ENCODE results near the gene FIZ1.

Gene FIZ1

GRCh38 chr19:55635334-55635717 lies 36.0 kb upstream of the FIZ1 start:
- peak; percentile 38 for DNase-seq (ENCODE audit: low spot score)

- no peak for DNase-seq (ENCODE audit: low spot score)
Measured at GRCh38 chr19:55633861-55634260, 34.5 kb upstream of the FIZ1 start.

- DNase-seq (ENCODE audit: low spot score) = peak; percentile 96
Measured at GRCh38 chr19:55632463-55632834, 33.1 kb upstream of the FIZ1 start.

GRCh38 chr19:55626350-55626749 lies 27.0 kb upstream of the FIZ1 start:
- no peak for DNase-seq (ENCODE audit: low spot score)

DNA sequence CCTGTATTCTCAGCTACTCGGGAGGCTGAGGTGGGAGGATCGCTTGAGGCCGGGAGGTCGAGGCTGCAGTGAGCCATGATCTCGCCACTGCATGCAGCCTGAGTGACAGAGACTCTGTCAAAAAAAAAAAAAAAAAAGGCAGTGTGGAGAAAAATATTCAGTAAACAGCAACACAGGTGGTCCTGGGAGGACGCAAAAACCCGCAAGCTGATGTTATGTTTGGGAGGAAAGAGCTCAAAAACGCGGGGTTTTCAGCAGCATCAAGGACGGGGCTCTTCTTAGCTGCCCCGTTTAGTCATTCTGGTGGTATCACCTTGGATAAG lies 25.6 kb upstream of the FIZ1 start:
- no peak for DNase-seq (ENCODE audit: low spot score)

GRCh38 chr19:55624109-55625003 lies 25.0 kb upstream of the FIZ1 start, which contains the start of gene ZNF784:
Gene ZNF784, minus strand, starts transcription at chr19:55624566. Its CDS starts 5 bp downstream, at chr19:55624561.
- peak; percentile 97 for DNase-seq (ENCODE audit: low spot score)

DNA sequence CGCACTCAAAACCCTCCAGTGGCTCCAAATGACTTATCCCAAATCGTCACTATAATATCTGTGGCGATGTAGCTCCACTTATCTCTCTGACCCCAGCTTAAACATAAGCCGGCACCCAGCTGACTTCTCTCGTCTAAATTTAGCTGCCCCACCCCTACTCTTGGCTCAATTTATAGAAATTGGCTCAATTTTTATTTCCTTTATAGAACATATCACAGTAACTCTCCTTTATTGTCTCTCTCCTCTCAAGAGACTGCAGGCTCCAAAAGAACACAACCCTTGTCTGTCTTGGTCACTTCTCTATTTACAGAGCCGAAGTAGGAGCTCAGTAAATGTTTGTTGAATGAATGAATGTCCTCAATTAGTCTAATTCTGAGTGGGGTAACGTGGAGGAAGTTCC lies 24.2 kb upstream of the FIZ1 start:
- no peak for DNase-seq (ENCODE audit: low spot score)

DNA sequence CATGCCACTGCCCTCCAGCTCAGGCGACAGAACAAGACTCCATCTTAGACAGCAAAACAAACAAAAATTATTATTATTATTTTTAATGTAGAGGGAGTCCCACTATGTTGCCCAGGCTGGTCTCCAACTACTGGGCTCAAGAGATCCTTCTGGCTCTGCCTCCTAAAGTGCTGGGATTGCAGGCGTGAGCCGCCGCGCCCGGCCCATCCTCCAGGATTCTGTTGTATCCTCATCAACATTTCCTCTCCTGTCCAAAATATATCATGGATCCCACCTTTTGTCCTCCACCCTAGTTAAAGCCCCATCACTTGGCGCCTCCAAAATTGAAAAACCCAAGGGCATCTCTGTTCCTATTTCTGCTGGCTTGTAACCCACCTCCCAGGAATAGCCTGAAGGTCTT lies 23.8 kb upstream of the FIZ1 start:
- DNase-seq (ENCODE audit: low spot score) = no peak

- no peak for DNase-seq (ENCODE audit: low spot score)
Measured at GRCh38 chr19:55622242-55622969, 23.1 kb upstream of the FIZ1 start.

- no peak for DNase-seq (ENCODE audit: low spot score)
Measured at GRCh38 chr19:55621673-55622231, 22.4 kb upstream of the FIZ1 start.

DNA sequence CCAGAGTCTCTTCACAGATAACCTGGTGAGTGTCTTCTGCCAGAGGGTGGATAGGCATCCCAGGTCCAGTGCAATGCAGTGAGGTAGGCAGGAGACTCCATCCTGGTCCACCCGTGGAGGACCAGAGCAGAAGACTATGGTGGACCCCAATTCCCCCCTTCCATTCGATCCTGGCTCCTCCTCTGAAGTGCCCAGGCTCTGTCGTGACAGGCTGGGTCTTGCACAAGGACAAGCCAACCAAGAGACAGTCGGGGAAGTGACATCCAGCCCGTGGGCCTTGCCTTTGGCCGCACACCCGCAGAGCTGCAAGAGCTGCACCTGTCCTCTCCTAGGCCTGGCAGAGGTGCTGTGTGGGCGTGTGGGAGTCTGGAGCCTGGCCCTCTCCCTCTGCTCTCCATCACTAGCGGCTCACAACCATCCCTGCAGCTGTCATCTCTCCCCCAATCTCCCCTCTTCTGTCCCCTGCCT lies 21.9 kb upstream of the FIZ1 start:
- DNase-seq (ENCODE audit: low spot score) = no peak

DNA sequence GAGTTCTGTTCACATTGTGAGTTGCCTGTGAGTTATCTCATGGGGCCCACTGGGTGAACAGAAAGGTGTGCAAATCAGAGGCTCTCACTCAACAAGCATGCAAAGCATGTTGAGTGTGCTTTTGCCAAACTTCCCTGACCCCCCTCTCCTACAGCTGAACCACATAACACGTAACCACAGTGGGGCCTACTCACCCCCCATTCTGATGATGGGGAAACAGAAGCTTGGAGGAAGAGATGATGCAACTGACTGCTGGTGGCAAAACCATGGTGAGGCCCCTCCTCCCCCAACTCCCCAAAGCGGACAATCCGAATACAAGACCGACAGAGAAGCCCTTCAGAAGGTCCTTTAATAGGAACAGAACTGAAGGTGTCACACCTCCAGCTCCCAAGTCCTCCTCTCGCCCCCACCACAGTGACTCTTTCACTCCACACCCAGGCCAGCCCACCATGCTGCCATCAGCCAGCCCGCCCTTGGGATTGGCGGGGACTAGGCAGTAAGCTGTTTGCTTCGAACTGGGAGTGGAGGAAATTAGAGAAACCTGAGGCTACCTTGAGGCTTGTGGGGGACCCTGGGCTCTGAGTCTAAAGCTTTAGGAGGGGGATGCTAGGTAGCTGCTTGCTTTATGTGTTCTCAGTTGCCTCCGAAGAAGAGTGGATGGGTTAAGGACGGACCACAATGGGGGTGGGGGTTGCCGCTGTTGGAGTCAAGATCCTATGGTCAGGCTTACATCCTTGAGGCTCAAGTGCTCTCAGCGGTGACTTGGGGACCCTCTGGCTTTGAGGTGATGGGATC lies 21.3 kb upstream of the FIZ1 start:
- DNase-seq (ENCODE audit: low spot score) = no peak

DNA sequence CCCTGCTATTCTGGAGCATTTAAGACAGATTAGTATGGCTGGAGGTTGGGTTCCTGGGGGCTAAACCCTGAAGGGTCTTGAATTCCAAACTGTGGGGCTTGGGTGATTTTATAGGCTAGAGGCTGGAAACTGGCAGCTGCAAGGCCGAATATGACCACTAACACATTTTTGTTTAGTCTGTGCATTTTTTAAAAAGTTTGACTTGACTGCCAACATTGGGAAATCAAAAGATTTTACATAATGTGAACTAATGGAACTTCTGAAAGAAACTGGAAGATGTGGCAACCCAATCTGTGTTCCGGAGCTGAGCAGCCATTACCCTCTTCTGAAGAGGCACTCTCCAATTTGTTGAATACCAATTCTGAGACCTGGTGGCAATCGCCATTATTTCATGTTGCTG lies 20.0 kb upstream of the FIZ1 start:
- DNase-seq (ENCODE audit: low spot score) = no peak

- no peak for DNase-seq (ENCODE audit: low spot score)
Measured at GRCh38 chr19:55618426-55618825, 19.1 kb upstream of the FIZ1 start.

- no peak for DNase-seq (ENCODE audit: low spot score)
Measured at GRCh38 chr19:55617426-55617825, 18.1 kb upstream of the FIZ1 start.

DNA sequence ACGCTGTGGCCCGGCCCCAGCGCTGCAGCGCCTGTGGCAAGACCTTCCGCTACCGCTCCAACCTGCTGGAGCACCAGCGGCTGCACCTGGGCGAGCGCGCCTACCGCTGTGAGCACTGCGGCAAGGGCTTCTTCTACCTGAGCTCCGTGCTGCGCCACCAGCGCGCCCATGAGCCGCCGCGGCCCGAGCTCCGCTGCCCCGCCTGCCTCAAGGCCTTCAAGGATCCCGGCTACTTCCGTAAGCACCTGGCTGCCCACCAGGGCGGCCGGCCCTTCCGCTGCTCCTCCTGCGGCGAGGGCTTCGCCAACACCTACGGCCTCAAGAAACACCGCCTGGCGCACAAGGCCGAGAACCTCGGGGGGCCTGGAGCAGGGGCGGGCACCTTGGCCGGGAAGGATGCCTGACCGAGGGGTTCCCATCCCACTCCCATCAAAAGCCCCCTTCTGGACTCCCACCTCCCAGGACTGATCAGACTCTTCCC lies 17.1 kb upstream of the FIZ1 start:
- DNase-seq (ENCODE audit: low spot score) = no peak

DNA sequence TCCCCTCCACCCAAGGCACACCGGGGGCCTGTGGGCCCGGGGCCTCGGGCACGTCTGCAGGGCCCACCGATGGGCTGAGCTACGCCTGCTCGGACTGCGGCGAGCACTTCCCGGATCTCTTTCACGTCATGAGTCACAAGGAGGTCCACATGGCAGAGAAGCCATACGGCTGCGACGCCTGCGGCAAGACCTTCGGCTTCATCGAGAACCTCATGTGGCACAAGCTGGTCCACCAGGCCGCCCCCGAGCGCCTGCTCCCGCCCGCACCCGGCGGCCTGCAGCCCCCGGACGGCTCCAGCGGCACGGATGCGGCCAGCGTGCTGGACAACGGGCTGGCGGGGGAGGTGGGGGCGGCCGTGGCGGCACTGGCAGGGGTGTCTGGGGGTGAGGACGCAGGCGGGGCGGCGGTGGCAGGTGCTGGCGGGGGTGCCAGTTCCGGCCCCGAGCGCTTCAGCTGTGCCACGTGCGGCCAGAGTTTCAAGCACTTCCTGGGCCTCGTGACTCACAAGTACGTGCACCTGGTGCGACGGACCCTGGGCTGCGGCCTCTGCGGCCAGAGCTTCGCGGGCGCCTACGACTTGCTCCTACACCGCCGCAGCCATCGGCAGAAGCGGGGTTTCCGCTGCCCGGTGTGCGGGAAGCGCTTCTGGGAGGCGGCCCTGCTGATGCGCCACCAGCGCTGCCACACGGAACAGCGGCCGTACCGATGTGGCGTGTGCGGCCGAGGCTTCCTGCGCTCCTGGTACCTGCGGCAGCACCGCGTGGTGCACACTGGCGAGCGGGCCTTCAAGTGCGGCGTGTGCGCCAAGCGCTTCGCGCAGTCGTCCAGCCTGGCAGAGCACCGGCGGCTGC lies 16.5 kb upstream of the FIZ1 start:
- DNase-seq (ENCODE audit: low spot score) = no peak

DNA sequence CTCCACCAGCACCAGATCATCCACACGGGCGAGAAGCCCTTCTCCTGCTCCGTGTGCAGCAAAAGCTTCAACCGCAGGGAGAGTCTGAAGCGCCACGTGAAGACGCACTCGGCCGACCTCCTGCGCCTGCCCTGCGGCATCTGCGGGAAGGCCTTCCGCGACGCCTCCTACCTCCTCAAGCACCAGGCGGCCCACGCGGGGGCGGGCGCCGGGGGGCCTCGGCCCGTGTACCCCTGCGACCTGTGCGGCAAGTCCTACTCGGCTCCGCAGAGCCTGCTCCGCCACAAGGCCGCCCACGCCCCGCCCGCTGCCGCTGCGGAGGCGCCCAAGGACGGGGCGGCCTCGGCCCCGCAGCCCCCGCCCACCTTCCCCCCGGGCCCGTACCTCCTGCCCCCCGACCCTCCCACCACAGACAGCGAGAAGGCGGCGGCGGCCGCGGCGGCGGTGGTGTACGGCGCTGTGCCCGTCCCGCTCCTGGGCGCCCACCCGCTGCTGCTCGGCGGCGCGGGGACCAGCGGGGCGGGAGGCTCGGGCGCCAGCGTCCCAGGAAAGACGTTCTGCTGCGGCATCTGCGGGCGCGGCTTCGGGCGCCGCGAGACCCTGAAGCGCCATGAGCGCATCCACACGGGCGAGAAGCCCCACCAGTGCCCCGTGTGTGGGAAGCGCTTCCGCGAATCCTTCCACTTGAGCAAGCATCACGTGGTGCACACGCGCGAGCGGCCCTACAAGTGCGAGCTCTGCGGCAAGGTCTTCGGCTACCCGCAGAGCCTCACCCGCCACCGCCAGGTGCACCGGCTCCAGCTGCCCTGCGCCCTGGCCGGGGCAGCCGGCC lies 15.6 kb upstream of the FIZ1 start:
- DNase-seq (ENCODE audit: low spot score) = no peak

- no peak for DNase-seq (ENCODE audit: low spot score)
Measured at GRCh38 chr19:55613930-55614710, 14.8 kb upstream of the FIZ1 start.
